WTC11 (cell line): ENCODE data around the gene TUBGCP2.

Source experiments
- CBFB ChIP-seq: sonication (generic); formaldehyde crosslinking; IDR thresholded peaks from 2 replicates; pipeline ENCODE4 v1.8.1; 2022; ENCODE audit warnings: mild to moderate bottlenecking, low read depth, missing genetic modification reagents
- ESRRA ChIP-seq: sonication (generic); formaldehyde crosslinking; IDR thresholded peaks from 2 replicates; pipeline ENCODE4 v1.8.1; 2022; ENCODE audit warnings: mild to moderate bottlenecking, missing genetic modification reagents, borderline replicate concordance
- GABPB1 ChIP-seq: sonication (generic); formaldehyde crosslinking; IDR thresholded peaks from 2 replicates; pipeline ENCODE4 v1.8.1; 2023; ENCODE audit warnings: mild to moderate bottlenecking, missing genetic modification reagents
- KAT7 ChIP-seq: sonication (generic); formaldehyde crosslinking; IDR thresholded peaks from 2 replicates; pipeline ENCODE4 v1.8.1; 2023; ENCODE audit warnings: missing genetic modification reagents, mild to moderate bottlenecking, borderline replicate concordance
- MXD4 ChIP-seq: fragments of 250-450 bp; sonication (Bioruptor Pico); IDR thresholded peaks from 2 replicates; pipeline ENCODE4 v1.8.0; 2021; ENCODE audit warnings: mild to moderate bottlenecking, moderate library complexity, borderline replicate concordance
- OVOL2 ChIP-seq: fragments of 250-450 bp; sonication (Bioruptor Pico); IDR thresholded peaks from 2 replicates; pipeline ENCODE4 v1.9.0; 2021; ENCODE audit warnings: mild to moderate bottlenecking, borderline replicate concordance
- SMAD3 ChIP-seq: sonication (generic); formaldehyde crosslinking; IDR thresholded peaks from 2 replicates; pipeline ENCODE4 v1.8.0; 2022; ENCODE audit warnings: missing genetic modification reagents, mild to moderate bottlenecking, borderline replicate concordance
- TF ChIP-seq, protein P1 (sequence below): fragments of 200-600 bp; IDR thresholded peaks from 2 replicates; pipeline ENCODE4 v1.8.0; 2022; ENCODE audit warnings: antibody characterized with exemption
- TF ChIP-seq, protein P2 (sequence below): sonication (generic); formaldehyde crosslinking; IDR thresholded peaks from 2 replicates; pipeline ENCODE4 v1.8.1; 2022; ENCODE audit warnings: low read depth, mild to moderate bottlenecking, moderate library complexity, missing genetic modification reagents, borderline replicate concordance
- TF ChIP-seq, protein P3 (sequence below): sonication (generic); formaldehyde crosslinking; IDR thresholded peaks from 2 replicates; pipeline ENCODE4 v1.8.1; 2022; ENCODE audit warnings: low read depth, missing genetic modification reagents, borderline replicate concordance
- TF ChIP-seq, protein P4 (sequence below): fragments of 250-450 bp; sonication (Bioruptor Pico); IDR thresholded peaks from 2 replicates; pipeline ENCODE4 v1.9.0; 2021; ENCODE audit warnings: mild to moderate bottlenecking, borderline replicate concordance

DNA sequence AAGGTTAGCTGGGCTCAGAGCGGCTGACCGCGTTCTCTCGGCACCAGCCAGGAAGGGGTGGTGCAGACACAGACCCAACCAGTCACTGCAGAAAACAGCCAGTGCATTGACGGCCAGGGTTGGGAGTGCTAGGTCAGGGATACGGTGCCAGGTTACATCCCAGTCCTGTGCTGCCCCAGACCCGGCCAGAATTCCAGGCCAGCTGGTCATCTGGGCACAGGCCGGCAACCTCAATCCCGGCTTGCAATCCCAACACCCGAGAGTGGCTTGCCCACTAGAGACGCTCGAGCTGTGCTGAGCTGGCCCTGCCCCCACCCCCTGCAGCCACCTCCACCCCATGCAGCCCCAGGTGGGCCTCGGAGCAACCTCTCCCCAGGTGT, 42.3 kb upstream of the TUBGCP2 start:
- TF ChIP-seq CBFB (no peak), SMAD3 (CRISPR knock-in tag) (no peak), MXD4 (CRISPR knock-in tag) (no peak), KAT7 (CRISPR knock-in tag) (no peak), OVOL2 (CRISPR knock-in tag) (no peak), GABPB1 (CRISPR knock-in tag) (no peak), ESRRA (CRISPR knock-in tag) (no peak)
- TF ChIP-seq, protein P1, sequence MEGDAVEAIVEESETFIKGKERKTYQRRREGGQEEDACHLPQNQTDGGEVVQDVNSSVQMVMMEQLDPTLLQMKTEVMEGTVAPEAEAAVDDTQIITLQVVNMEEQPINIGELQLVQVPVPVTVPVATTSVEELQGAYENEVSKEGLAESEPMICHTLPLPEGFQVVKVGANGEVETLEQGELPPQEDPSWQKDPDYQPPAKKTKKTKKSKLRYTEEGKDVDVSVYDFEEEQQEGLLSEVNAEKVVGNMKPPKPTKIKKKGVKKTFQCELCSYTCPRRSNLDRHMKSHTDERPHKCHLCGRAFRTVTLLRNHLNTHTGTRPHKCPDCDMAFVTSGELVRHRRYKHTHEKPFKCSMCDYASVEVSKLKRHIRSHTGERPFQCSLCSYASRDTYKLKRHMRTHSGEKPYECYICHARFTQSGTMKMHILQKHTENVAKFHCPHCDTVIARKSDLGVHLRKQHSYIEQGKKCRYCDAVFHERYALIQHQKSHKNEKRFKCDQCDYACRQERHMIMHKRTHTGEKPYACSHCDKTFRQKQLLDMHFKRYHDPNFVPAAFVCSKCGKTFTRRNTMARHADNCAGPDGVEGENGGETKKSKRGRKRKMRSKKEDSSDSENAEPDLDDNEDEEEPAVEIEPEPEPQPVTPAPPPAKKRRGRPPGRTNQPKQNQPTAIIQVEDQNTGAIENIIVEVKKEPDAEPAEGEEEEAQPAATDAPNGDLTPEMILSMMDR, result no peak
- TF ChIP-seq, protein P2, sequence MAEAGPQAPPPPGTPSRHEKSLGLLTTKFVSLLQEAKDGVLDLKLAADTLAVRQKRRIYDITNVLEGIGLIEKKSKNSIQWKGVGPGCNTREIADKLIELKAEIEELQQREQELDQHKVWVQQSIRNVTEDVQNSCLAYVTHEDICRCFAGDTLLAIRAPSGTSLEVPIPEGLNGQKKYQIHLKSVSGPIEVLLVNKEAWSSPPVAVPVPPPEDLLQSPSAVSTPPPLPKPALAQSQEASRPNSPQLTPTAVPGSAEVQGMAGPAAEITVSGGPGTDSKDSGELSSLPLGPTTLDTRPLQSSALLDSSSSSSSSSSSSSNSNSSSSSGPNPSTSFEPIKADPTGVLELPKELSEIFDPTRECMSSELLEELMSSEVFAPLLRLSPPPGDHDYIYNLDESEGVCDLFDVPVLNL (CRISPR knock-in tag), result no peak
- TF ChIP-seq, protein P3, sequence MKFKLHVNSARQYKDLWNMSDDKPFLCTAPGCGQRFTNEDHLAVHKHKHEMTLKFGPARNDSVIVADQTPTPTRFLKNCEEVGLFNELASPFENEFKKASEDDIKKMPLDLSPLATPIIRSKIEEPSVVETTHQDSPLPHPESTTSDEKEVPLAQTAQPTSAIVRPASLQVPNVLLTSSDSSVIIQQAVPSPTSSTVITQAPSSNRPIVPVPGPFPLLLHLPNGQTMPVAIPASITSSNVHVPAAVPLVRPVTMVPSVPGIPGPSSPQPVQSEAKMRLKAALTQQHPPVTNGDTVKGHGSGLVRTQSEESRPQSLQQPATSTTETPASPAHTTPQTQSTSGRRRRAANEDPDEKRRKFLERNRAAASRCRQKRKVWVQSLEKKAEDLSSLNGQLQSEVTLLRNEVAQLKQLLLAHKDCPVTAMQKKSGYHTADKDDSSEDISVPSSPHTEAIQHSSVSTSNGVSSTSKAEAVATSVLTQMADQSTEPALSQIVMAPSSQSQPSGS (CRISPR knock-in tag), result no peak
- TF ChIP-seq, protein P4, sequence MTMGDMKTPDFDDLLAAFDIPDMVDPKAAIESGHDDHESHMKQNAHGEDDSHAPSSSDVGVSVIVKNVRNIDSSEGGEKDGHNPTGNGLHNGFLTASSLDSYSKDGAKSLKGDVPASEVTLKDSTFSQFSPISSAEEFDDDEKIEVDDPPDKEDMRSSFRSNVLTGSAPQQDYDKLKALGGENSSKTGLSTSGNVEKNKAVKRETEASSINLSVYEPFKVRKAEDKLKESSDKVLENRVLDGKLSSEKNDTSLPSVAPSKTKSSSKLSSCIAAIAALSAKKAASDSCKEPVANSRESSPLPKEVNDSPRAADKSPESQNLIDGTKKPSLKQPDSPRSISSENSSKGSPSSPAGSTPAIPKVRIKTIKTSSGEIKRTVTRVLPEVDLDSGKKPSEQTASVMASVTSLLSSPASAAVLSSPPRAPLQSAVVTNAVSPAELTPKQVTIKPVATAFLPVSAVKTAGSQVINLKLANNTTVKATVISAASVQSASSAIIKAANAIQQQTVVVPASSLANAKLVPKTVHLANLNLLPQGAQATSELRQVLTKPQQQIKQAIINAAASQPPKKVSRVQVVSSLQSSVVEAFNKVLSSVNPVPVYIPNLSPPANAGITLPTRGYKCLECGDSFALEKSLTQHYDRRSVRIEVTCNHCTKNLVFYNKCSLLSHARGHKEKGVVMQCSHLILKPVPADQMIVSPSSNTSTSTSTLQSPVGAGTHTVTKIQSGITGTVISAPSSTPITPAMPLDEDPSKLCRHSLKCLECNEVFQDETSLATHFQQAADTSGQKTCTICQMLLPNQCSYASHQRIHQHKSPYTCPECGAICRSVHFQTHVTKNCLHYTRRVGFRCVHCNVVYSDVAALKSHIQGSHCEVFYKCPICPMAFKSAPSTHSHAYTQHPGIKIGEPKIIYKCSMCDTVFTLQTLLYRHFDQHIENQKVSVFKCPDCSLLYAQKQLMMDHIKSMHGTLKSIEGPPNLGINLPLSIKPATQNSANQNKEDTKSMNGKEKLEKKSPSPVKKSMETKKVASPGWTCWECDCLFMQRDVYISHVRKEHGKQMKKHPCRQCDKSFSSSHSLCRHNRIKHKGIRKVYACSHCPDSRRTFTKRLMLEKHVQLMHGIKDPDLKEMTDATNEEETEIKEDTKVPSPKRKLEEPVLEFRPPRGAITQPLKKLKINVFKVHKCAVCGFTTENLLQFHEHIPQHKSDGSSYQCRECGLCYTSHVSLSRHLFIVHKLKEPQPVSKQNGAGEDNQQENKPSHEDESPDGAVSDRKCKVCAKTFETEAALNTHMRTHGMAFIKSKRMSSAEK (CRISPR knock-in tag), result no peak
